ENCODE results near the gene CDC5L.

Gene CDC5L

GRCh38 chr6:44377484-44377883, 10.0 kb upstream of the CDC5L start:
- H3K4me1 ChIP-seq (ENCODE audit: insufficient read depth, low read length, severe bottlenecking) = no peaks in the 10 kb centered on the region
- no peaks in the 10 kb centered on the region for H3K36me3 ChIP-seq (ENCODE audit: insufficient read depth, low read length)
- no peak for TF ChIP-seq EZH2 (IDR thresholded peaks at IDR 0.05; ENCODE audit: borderline replicate concordance, low read length)
- no peak for TF ChIP-seq CTCF (IDR thresholded peaks at IDR 0.05; ENCODE audit: low read length)

GRCh38 chr6:44377971-44378370, 9.5 kb upstream of the CDC5L start:
- no peak overlapping the region for H3K27ac ChIP-seq (ENCODE audit: low read depth, low read length, poor library complexity, severe bottlenecking)
- no peak overlapping the region for H3K4me3 ChIP-seq (ENCODE audit: low read depth, low read length, poor library complexity, severe bottlenecking)
- H3K79me2 ChIP-seq (ENCODE audit: insufficient read depth, low read length) = no peaks in the 10 kb centered on the region
- no peak overlapping the region for H2AFZ ChIP-seq (ENCODE audit: low read length)
- H3K9me3 ChIP-seq (ENCODE audit: low read length) = no peaks in the 10 kb centered on the region
- H3K9me2 ChIP-seq (ENCODE audit: low read depth, low read length) = no peaks in the 10 kb centered on the region
- no peaks in the 10 kb centered on the region for H3K27me3 ChIP-seq (ENCODE audit: insufficient read depth, low read length)
- no peaks in the 10 kb centered on the region for H3K4me1 ChIP-seq (ENCODE audit: insufficient read depth, low read length, severe bottlenecking)
- no peak overlapping the region for H3K9ac ChIP-seq (ENCODE audit: low read length)
- TF ChIP-seq EZH2 (IDR thresholded peaks at IDR 0.05; ENCODE audit: borderline replicate concordance, low read length) = no peak
- no peak for TF ChIP-seq CTCF (IDR thresholded peaks at IDR 0.05; ENCODE audit: low read length)
- no peaks in the 10 kb centered on the region for H3K36me3 ChIP-seq (ENCODE audit: insufficient read depth, low read length)
- H3K4me2 ChIP-seq (ENCODE audit: low read length) = no peak overlapping the region
- no peaks in the 10 kb centered on the region for H4K20me1 ChIP-seq (ENCODE audit: insufficient read depth, low read length)
- H3F3A ChIP-seq (ENCODE audit: insufficient read depth, low read length) = no peaks in the 10 kb centered on the region

More at GRCh38 chr6:44377484-44377883, 10.0 kb upstream of the CDC5L start:
- H3K79me2 ChIP-seq (ENCODE audit: insufficient read depth, low read length) = no peaks in the 10 kb centered on the region
- no peaks in the 10 kb centered on the region for H3K27me3 ChIP-seq (ENCODE audit: insufficient read depth, low read length)
- no peaks in the 10 kb centered on the region for H4K20me1 ChIP-seq (ENCODE audit: insufficient read depth, low read length)
- H2AFZ ChIP-seq (ENCODE audit: low read length) = no peak overlapping the region
- H3K9ac ChIP-seq (ENCODE audit: low read length) = no peak overlapping the region
- H3K9me2 ChIP-seq (ENCODE audit: low read depth, low read length) = no peaks in the 10 kb centered on the region
- H3K4me2 ChIP-seq (ENCODE audit: low read length) = no peak overlapping the region
- H3K27ac ChIP-seq (ENCODE audit: low read depth, low read length, poor library complexity, severe bottlenecking) = no peak overlapping the region
- H3K4me3 ChIP-seq (ENCODE audit: low read depth, low read length, poor library complexity, severe bottlenecking) = no peak overlapping the region
- H3K9me3 ChIP-seq (ENCODE audit: low read length) = no peaks in the 10 kb centered on the region
- no peaks in the 10 kb centered on the region for H3F3A ChIP-seq (ENCODE audit: insufficient read depth, low read length)

- no peak overlapping the region for H3K4me2 ChIP-seq (ENCODE audit: low read length)
- no peaks in the 10 kb centered on the region for H3K9me3 ChIP-seq (ENCODE audit: low read length)
These were observed 5.8 kb upstream of the CDC5L start for GRCh38 chr6:44381739-44382138.

More at GRCh38 chr6:44381739-44382138, 5.8 kb upstream of the CDC5L start:
- no peak overlapping the region for H2AFZ ChIP-seq (ENCODE audit: low read length)
- H3K4me3 ChIP-seq (ENCODE audit: low read depth, low read length, poor library complexity, severe bottlenecking) = no peak overlapping the region
- H4K20me1 ChIP-seq (ENCODE audit: insufficient read depth, low read length) = no peaks in the 10 kb centered on the region
- no peak overlapping the region for H3K9ac ChIP-seq (ENCODE audit: low read length)
- no peaks in the 10 kb centered on the region for H3K9me2 ChIP-seq (ENCODE audit: low read depth, low read length)
- no peak overlapping the region for H3K27ac ChIP-seq (ENCODE audit: low read depth, low read length, poor library complexity, severe bottlenecking)
- no peak for TF ChIP-seq EZH2 (IDR thresholded peaks at IDR 0.05; ENCODE audit: borderline replicate concordance, low read length)
- TF ChIP-seq CTCF (IDR thresholded peaks at IDR 0.05; ENCODE audit: low read length) = no peak
- H3K79me2 ChIP-seq (ENCODE audit: insufficient read depth, low read length) = no peaks in the 10 kb centered on the region
- H3K36me3 ChIP-seq (ENCODE audit: insufficient read depth, low read length) = no peaks in the 10 kb centered on the region
- no peaks in the 10 kb centered on the region for H3F3A ChIP-seq (ENCODE audit: insufficient read depth, low read length)
- no peaks in the 10 kb centered on the region for H3K27me3 ChIP-seq (ENCODE audit: insufficient read depth, low read length)
- peaks cover 3% of the 10 kb centered on the region for H3K4me1 ChIP-seq (ENCODE audit: insufficient read depth, low read length, severe bottlenecking)

Measured in OCI-LY1 (cell line).